HG02623 (cell line): ENCODE measurements around the gene MGMT.

Source experiments
- ATAC-seq: cut with Tn5 transposase; IDR thresholded peaks from one replicate; pipeline ENCODE4 v1.9.1; 2021; ENCODE audit warnings: moderate library complexity; ENCODE audit not compliant: unreplicated experiment

MGMT gene

GRCh38 chr10:129678186-129678585, 211.1 kb downstream of the MGMT start:
- no peak for ATAC-seq

GRCh38 chr10:129679207-129679606, 212.2 kb downstream of the MGMT start:
- ATAC-seq = no peak

DNA sequence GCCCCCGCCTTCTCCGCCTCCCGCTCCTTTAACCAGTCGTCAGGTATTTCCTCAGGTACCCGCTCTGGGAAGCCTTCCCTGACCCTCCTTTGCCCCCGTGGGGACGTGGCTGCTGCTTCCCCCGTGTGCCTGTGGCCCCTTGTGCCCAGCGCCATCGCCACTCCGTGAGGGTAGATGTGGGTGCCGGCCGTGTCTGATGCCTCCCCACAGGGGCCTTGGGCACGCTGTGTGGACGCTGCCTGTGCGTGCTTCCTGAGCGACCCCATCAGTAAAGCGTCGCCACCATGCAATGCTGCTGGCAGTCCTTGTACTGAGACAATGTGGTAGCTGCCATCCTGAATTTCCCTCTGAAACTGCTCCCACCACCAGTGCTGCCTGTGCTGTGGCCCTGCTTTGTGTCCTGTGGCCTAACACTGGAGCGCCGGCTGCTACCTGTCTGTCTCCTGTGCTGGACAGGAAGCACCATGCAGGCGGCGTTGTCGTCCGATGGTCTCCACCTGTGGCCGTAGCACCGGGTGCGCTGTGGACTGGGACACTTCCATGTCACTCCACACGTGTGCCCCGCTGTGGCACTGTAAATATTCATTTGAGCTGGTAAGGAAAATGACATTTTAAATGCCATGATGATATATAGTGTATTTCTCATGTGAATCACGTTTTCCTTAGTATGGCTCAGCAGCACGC, 213.8 kb downstream of the MGMT start:
- no peak for ATAC-seq

DNA sequence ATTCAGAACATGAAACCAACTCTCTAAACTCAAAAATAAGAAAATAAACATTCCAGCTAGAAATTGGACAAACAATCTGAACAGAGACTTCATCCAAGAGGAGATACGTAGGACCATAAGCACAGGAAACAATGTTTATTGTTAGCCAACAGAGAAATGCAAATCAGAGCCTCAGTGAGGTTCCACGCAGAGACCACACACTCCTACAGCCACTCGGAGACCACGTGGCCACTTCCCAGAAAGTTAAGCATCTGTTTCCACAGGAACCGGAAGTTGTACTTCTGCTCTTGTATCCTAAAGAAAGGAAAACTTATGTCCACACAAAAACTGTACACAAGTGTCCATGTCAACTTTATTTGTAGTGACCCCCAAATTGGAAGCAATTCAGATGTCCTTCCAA, 214.8 kb downstream of the MGMT start:
- ATAC-seq = no peak

- ATAC-seq = no peak
Measured at GRCh38 chr10:129683519-129683918, 216.5 kb downstream of the MGMT start.

DNA sequence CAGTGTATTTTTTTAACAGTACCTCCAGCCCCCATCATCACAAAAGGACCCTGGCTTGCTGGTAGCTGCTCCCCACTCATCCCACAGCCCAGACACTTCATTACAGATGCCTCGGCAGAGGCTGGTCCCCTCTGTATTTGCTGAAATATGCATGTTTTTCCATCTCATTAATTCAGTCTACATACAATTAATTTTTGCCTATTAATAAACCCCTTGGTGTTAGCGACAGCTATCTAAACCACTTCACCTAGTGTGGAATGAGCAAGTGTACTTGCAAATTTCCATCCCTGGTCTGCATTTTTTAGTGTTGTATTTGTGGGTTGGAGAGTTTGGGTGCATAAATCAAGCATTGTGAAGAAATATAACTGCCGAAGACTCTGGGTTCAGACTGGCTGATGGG, 216.9 kb downstream of the MGMT start:
- ATAC-seq = no peak

DNA sequence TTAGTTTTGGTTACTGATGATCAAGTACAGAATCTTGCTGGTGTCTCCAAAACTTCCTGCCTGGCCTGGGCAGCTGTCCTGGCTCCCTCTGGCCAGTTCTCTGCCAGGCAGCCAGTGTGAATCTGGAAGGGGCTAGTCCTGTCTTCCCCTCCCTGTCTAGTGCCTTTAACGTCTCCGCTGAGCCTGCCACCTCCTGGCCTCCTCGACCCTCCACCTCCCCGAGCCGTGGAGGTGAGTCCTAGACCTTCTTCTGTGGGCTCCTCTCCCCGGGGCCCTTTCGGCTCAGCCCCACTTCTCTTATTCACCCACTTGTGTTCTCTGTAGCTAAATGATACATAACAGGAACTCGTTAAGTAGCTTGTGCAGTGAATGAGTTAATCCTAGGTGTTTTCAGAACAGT, 218.2 kb downstream of the MGMT start:
- ATAC-seq = no peak

DNA sequence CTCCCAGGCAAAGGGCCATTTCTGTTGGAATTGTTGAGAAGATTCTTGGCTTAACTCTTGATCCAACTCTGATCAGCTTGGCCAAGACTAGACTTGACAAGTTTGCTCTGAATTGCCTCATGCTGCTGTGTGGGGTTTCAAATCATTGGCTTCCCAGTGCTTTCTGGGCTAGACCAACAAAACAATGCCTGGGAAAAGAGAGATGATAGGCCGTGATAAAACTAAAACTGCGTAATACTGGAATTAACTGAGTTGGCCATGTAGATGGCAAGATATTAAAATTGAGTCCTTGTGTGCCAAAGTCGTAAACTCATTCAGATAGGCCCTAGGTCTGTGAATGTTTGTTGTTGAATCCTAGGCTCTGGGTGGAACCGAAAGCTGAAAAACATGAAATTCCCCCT, 222.6 kb downstream of the MGMT start:
- ATAC-seq = no peak

- ATAC-seq = no peak
Measured at GRCh38 chr10:129690248-129691070, 223.4 kb downstream of the MGMT start.

- no peak for ATAC-seq
Measured at GRCh38 chr10:129692695-129693094, 225.7 kb downstream of the MGMT start.

DNA sequence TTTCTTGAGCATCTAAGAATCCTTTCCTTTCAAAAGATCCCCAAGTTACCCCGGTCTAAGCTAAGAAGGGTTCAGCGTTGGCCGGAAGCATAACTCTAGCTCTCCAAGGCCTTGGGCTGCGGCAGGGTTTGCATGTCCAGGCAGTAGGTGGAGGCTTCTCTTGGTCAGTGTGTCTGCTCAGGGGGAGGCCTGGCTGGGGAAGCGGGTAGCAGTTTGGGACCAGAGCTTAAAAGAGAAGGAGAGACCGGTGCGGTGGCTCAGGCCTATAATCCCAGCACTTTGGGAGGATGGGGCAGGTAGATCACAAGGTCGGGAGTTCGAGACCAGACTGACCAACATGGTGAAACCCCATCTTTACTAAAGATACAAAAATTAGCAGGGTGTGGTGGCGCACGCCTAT, 226.3 kb downstream of the MGMT start:
- no peak for ATAC-seq

GRCh38 chr10:129694184-129694583, 227.1 kb downstream of the MGMT start:
- no peak for ATAC-seq

- no peak for ATAC-seq
Measured at GRCh38 chr10:129694691-129695243, 227.7 kb downstream of the MGMT start.

DNA sequence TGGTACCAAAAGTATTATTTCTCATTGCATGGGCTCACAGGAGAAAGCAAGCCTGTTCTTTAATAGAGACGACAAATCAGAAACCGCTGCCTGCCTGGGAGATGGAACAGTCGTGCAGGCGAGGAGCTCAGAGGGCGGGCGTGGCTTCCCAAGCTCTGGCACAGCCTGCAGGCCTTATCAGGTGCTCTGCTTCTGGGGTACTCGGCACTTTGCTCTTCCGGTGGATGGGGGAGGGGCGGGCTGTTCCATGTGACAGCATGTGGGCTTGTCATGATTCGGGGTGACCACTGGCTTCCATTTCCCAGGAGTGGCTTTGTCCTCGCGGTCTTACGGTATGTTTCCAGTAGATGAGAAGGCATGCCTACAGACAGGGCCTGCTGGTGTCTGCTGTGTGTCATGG, 228.6 kb downstream of the MGMT start:
- no peak for ATAC-seq

- no peak for ATAC-seq
Measured at GRCh38 chr10:129696636-129697035, 229.6 kb downstream of the MGMT start.

GRCh38 chr10:129697463-129698247, 230.6 kb downstream of the MGMT start:
- no peak for ATAC-seq

- ATAC-seq = no peak
Measured at GRCh38 chr10:129699722-129700340, 232.8 kb downstream of the MGMT start.

GRCh38 chr10:129702605-129703004, 235.6 kb downstream of the MGMT start:
- ATAC-seq = no peak

DNA sequence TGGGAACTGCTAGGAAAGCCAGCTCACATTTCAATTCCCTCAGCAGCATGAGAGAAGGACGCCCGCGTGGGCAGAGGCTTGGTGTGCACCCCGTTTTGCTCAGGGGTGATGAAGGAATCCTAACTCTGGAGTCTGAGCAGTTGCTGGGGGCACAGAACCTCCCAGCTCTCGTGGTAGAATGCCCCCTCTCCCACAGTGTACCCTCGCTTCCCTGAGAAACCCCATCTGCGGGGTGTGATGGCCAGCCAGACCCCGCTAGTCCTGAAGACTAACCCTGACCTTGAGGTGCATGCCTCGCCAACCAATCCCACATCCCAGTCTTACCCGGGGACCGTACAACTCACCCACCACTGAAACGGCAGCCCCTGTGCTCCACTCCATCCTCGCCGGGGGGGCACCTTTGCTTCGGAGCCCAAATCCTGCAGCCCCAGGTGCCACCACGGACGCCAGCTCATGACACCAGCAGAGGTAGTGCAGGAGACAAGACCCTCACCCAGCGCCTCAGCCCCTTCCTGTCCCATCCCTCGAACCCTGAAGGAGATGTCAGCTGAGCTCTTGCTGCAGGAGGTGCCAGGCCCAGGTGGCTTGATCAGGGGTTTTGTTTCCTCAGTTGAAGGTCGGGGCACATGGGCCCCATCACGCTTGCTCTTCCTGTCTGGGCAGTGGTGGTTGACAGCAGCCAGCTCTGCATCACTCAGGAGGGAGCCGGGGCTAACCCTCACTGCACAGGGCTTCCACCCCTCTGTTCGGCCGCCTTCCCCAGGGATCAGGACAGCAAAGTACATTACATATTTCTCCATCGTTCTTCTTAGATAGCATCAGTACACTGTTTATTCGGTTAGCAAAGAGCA, 236.5 kb downstream of the MGMT start:
- ATAC-seq = no peak

DNA sequence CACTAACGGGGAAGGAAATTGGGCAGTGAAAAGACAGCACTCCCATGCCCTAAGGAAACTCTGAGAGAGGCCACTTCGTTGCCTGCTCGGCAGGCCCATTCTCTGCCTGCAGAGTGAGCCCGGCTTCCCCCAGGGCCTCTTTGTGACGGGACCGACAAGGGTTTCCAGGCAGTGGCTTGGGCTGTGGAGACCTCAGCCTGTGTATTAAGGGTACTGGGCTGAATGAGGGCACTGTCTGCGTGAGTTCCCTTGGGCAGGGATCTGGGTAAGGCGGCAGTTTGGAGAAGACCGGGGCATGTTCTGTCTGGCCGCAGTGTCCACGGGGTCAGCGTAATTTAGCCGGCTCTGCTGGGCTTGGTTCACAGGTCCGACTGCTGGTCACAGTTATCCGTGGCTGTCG, 237.2 kb downstream of the MGMT start:
- no peak for ATAC-seq
